ENCODE results near the gene PLEKHF1. TPM values are rescaled to one million over a fixed set of nuclear protein-coding genes. Genes with fewer than 3 reads are reported as not detected.

The PLEKHF1 gene
- total and polyA plus RNA-seq, 12 donors, result 7.0 to 47.9 (median 20.0) TPM

DNA sequence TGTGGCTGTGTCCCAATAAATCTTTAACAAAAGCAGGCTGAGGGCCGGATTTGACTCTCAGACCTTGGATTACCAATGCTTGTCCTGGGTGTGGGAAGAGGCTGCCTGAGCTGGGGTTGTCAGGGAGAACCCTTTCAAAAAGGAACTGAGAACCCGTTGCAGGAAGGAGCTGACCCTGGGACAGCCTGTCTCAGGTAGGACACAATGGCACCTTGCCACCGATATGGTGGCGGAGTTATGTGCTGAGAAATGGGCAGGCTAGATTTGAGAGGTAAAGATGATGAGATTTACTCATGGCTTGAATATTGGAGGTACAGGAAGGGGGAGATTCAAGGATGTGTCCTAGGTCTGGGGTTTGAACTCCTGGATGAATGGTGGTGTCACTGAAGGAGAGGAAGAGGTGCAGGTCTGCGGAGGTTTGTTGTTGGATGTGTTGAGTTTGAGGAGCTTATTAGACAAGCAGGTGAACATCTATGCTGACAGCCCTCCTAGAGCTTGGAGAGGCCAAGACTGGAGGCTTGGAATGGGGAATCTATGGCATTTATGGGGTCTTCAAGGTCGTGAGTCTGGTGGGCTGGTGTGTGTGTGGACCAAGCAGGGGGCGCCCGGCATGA lies 7.2 kb downstream of the PLEKHF1 start:
- intact Hi-C loops (cut with DNase I), result no loop called here
- no peak overlapping the region for H3K4me3 ChIP-seq
- H3K27ac ChIP-seq, result peak overlapping the region; percentile 7 to 88 (median 66)
- no peaks in the 10 kb centered on the region for H3K9me3 ChIP-seq
- DNase-seq, result no peak
- WGBS, 2 donors, result 89 to 91% methylated on average over 8 of the region's 8 CpGs
- peaks cover 0 to 41% (median 26%) of the 10 kb centered on the region in 9 donors for H3K36me3 ChIP-seq
- peaks cover 24 to 96% (median 72%) of the 10 kb centered on the region in 9 donors for H3K4me1 ChIP-seq
- ATAC-seq, result no peak
- TF ChIP-seq CTCF (IDR thresholded peaks at IDR 0.05), result no peak
- H3K27me3 ChIP-seq, result no peaks in the 10 kb centered on the region

- H3K9me3 ChIP-seq, result no peaks in the 10 kb centered on the region
- WGBS, 2 donors, result 87 to 88% methylated on average over 11 of the region's 11 CpGs
- H3K27ac ChIP-seq, result peak overlapping the region; percentile 7 to 88 (median 66)
- TF ChIP-seq CTCF (IDR thresholded peaks at IDR 0.05), result no peak
- intact Hi-C loops (cut with DNase I), result no loop called here
- no peak overlapping the region for H3K4me3 ChIP-seq
- H3K27me3 ChIP-seq, result no peaks in the 10 kb centered on the region
- DNase-seq, result no peak
- ATAC-seq, result peak in 1 of 8 donors; percentile 10
- peaks cover 25 to 96% (median 72%) of the 10 kb centered on the region in 9 donors for H3K4me1 ChIP-seq
- peaks cover 0 to 44% (median 26%) of the 10 kb centered on the region in 9 donors for H3K36me3 ChIP-seq
Observed at GRCh38 chr19:29672933-29673336, 7.7 kb downstream of the PLEKHF1 start.

DNA sequence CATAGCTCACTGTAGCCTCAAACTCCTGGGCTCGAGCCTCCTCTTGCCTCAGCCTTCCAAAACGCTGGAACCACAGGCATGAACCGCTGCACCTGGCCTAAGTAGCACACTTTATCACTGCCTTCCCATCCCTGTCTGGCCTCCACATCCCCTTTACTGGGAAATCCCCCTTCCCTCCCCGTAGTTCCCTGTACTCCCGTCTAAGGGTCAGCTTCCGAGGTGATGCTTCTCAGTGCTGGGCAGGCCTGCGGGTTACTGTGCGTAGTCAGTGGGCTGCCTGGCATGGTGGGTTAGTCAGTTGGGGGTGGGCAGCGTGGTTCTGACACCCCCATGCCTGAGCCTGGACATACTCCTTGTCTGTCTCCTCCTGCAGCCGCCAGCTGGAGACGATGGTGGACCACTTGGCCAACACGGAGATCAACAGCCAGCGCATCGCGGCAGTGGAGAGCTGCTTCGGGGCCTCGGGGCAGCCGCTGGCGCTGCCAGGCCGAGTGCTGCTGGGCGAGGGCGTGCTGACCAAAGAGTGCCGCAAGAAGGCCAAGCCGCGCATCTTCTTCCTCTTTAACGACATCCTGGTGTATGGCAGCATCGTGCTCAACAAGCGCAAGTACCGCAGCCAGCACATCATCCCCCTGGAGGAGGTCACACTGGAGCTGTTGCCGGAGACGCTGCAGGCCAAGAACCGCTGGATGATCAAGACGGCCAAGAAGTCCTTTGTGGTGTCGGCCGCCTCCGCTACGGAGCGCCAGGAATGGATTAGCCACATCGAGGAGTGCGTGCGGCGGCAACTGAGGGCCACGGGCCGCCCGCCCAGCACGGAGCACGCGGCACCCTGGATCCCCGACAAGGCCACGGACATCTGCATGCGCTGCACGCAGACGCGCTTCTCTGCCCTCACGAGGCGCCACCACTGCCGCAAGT lies 8.4 kb downstream of the PLEKHF1 start:
- peak overlapping the region in 8 of 10 donors; percentile 24 to 88 (median 67) for H3K27ac ChIP-seq
- H3K9me3 ChIP-seq, result no peaks in the 10 kb centered on the region
- peaks cover 0 to 44% (median 26%) of the 10 kb centered on the region in 9 donors for H3K36me3 ChIP-seq
- intact Hi-C loops (cut with DNase I), result no loop called here
- TF ChIP-seq CTCF (IDR thresholded peaks at IDR 0.05), result no peak
- peaks cover 26 to 96% (median 72%) of the 10 kb centered on the region in 9 donors for H3K4me1 ChIP-seq
- H3K27me3 ChIP-seq, result no peaks in the 10 kb centered on the region
- ATAC-seq (no peak), DNase-seq (no peak)
- H3K4me3 ChIP-seq, result no peak overlapping the region
- WGBS, 2 donors, result 92 to 94% methylated on average over 57 of the region's 57 CpGs

GRCh38 chr19:29674374-29675119 lies 9.3 kb downstream of the PLEKHF1 start:
- ATAC-seq (no peak), DNase-seq (no peak)
- H3K9me3 ChIP-seq, result no peaks in the 10 kb centered on the region
- WGBS, 2 donors, result 96% methylated on average over 34 of the region's 34 CpGs
- no peak for TF ChIP-seq CTCF (IDR thresholded peaks at IDR 0.05)
- peaks cover 29 to 96% (median 71%) of the 10 kb centered on the region in 9 donors for H3K4me1 ChIP-seq
- H3K4me3 ChIP-seq, result no peak overlapping the region
- H3K27ac ChIP-seq, result peak overlapping the region in 7 of 10 donors; percentile 20 to 86 (median 75)
- no peaks in the 10 kb centered on the region for H3K27me3 ChIP-seq
- peaks cover 0 to 44% (median 26%) of the 10 kb centered on the region in 9 donors for H3K36me3 ChIP-seq
- intact Hi-C loops (cut with DNase I), result no loop called here
